ENCODE results near the gene RSPH6A.

Gene RSPH6A

DNA sequence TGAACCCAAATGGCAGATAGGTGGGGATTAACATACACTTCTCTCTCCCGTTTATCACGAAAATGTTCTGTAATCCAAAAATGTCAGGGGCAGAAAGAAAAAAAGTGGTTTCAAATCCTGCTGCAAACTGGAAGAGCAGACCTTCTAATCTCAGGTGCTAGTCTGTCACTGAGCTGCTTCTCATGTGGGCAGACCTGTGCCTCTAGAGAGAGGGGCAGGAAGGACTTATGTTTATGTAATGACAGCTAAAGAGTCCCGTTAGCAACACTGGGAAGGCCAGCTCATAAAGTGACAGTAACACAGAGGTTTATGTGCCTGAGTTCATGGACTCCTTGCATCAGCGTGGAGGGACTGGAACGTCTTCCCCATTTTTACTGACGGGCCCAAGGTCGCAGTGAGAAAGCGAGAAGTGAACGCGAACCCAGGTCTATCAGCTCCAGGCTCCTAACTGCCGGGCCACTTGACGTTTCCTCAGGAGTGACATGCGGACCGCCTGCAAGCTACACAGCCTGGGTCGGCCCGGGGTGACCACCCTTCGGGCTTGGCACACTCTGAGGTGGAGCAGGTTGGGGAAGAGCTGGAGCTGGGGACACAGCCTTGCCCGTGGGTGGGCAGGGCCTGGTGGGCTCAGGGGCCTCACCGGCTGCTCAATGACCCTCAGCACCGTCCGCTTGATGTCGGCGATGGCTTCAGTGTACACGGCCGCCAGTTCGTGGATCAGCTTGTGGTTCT lies 9.6 kb upstream of the RSPH6A start:
- DNase-seq = no peak

DNA sequence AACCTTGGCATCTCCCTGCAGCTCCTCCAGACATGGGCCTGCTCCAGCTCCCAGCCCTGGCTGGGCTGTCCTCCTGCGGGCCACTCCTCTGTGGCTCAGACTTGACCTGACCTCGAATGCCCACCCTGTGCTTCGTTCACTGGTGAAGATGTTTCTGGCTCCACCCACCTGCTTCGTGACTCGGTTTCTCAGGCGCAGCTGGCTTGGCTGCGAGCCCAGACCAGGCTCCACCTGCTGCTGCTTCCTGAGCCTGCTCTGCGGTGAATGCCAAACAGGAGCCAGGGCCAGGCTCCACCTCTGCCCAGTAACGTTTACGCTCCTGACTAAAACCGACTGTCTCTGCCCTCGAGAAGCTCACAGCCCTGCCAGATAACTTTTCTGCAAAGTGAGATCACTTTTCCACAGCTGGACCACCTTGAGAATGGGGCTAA lies 8.9 kb upstream of the RSPH6A start:
- DNase-seq = no peak

DNA sequence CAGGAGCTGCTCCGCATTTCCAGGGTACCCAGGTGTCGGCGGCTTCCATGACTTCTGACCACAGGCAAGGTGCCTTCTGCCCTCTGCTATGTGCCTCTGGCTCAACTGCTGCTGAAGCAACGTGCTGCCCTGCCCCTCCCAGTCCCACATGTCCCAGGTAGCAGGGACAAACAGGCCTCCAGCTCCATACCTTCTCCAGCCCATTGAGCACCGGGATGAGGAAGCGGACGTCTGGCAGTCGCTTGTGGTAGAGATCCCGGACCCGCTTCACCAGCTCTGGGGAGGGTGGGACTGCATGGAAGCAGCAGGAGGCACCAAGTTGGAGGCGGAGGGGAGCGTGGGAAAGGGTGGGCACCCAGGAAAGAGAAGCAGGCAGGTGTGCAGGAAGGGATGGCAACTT lies 8.1 kb upstream of the RSPH6A start:
- no peak for DNase-seq

DNA sequence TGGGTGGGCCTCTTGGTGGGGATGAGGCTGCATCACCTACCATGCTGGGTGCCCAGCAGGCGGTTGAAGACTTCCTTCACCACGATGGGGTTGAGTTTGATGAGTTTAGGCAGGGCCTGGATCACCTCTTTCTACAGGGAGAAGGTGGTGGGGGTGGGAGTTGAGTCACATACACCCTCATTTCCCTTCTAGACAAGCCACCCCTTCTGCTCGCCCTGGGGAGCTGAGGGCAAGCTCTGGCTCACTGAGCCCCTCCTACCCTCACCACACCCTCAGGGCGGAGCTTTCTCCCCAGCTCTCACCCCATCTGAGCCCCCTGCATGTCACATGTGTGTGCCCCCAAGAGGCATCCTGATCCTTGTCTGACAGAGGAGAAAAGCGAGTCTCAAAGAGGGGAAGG lies 7.6 kb upstream of the RSPH6A start:
- no peak for DNase-seq

DNA sequence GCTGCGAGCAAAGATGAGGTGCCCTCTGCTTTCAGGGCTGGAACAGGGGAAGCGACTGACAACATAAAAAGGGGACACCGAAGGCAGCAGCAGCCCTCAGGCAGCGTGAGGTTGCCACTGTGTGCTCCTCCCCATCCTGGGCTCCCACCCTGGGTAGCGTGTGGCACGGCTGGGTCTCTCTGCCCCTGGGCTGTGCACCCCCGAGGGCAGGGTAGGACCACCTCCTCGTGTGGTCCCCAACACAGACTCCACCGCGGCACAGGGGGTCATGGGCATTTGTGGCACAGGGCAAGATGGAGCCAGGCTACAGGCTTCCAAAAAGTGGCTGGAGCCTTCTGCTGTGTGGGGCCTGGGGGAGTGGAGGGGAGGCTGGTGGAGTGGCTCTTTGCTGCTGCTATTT lies 6.5 kb upstream of the RSPH6A start:
- DNase-seq = no peak

DNA sequence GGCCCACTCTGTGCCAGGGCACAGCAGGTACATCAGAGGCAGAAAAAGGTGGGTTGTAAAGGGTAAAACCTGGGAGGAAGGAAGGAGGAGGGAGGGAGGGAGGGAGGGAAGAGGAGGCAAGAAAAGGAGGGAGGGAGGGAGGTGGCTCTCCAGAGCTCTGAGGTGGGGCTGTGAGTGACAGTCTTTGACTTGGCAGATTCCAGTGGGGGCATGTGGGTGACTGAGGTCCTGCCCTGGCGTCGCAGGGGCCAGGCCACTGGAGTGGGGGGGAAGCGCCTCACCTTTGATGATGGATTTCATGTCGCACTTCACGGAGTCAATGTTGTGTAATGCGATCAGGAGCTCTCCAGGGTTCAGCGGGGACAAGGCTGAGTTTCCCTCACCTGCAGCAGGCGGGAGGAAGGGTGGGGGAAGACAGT lies 6.0 kb upstream of the RSPH6A start:
- no peak for DNase-seq

DNA sequence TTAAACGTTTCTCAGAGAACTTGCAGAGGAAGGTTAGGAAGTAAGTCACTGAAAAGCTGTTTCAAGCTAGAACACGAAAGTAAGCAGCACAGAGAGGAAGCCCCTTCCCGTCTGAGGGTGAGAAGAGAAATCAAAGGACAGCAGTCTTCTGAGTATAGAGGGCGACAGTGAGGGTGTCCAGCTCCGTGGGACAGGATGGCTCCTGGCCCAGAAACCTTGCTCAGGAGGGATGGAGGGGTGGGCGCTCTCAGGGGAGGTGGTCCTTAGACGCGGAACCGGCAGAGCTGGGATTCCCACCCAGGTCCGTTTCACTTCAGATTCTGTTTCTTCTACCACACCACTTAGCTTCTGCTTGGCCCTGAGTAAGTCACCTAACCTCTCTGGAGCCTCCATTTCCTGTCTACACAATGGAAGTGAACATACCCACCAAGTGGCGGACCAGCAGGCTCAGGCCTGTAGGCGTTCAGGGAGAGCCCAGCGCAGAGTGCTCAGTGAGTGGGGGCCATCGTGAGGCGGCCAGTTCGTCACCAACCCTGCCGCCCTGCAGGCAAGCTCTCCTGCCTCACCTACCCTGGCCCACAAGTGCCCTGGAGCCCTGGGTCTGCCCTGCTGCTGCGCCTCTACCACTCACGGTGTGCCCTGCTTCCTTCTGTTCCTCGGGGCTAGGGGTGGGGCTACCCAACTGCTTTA lies 5.5 kb upstream of the RSPH6A start:
- no peak for DNase-seq

DNA sequence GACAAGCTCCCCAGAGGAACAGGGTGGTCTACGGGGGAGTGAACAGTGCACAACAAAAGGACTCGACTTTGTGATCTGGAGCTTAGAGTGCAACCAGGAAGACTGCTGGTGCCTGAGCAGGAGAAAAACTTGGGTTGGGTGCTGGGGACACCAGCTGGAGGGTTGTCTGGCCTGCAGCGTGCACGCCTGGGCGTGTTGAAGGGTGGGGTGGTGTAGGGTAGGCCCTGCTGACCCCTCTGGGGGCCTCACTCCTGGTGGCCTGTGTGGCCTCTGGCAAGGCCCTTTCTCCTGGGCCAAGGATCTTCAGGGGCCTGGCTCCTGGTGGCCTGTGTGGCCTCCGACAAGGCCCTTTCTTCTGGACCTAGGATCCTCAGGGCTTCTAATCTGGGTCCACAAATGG lies 4.7 kb upstream of the RSPH6A start:
- no peak for DNase-seq

DNA sequence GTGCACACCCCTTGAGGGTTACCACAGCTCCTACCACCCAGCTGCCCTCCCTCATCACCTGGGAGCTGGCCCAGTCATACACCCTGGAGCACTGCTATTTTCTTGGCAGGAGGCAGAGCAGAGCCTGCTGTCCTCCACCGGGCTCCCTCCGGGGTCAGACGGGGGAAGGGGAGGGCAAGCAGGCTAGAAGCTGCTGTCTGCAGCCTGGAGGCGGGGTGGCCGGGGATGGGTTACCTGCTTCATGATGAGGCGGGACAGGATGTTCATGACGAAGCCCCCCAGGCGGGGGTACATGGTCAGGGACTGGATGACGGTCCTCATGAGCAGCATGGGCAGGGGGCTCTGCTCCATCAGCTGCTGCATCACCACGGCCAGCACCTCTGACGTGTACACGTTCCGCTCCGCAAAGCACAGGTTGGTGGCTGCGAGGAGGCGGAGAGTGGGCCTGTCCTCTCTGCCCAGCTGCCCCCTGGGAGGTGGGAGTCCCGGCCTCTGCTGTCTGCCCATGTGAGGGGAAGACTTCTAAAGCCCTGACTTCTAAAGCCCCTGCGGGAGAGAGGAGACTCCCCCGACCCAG lies 2.7 kb upstream of the RSPH6A start:
- no peak for DNase-seq

DNA sequence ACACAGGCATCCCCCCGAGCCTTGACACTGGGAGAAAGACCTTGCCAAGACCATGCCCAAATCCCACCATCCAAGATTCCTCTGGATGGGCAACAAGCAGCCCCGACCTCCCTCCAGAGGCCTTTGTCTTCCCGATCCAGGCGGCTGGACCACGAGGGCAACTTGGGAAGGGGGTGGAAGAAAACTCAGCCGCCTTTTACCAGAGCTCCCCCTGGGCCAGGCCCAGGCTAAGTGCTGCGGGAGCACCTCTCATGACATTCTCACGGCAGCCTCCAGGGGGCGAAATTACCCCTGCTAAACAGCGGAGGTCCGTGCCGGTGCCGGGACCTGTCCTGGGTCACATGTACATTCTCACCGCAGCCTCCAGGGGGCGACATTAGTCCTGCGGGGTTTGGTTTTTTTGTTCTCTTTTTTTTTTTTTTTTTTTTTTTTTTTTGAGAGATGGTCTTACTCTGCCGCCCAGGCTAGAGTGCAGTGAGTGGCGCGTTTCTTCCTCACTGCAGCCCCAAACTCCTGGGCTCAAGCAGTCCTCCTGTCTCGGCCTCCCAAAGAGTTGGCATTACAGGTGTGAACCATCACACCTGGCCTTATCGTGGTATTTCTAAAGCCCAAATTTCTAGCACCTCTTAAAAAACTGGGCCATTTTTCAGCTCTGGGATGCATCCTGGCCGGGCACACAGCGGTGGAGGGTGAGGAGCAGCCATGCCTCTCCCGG lies 2.1 kb upstream of the RSPH6A start:
- peak; percentile 99 for DNase-seq

DNA sequence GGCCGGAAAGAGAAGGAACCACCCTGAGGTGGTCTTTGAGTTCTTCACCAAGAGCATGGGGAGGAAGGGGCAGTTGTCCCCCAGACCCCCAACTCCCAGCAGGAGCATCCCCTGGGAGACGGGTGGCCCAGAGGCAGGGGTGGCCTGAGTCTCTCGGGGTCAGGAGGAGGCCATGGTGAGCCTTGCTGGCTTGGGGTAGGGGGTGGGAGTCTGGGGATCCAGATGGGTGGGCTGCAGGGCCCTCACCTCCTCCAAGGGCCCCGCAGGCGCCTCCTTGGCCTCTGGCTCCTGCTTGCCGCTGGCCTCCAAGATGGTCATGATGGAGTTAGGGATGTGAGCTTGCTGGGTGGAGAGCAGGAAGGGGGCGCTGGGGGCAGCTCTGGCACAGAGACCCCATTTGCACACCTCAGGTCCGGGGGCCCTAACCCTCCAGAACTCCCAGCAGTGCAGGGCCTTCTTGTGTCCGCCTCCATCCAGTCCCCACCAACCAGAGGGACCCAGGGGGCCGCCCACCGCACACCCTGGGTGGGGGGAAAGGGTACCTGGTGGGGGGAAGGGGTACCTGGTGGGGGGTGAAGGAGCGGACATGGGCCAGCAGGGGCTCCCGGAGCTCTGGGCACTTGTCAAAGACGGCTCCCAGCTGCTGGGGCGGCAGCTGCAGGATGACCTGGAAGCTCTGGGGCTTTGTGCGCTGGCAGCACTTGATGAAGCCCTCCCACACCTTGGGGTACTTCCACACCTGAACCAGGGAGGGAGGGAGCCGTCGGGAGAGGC lies 1.3 kb upstream of the RSPH6A start:
- DNase-seq = no peak

DNA sequence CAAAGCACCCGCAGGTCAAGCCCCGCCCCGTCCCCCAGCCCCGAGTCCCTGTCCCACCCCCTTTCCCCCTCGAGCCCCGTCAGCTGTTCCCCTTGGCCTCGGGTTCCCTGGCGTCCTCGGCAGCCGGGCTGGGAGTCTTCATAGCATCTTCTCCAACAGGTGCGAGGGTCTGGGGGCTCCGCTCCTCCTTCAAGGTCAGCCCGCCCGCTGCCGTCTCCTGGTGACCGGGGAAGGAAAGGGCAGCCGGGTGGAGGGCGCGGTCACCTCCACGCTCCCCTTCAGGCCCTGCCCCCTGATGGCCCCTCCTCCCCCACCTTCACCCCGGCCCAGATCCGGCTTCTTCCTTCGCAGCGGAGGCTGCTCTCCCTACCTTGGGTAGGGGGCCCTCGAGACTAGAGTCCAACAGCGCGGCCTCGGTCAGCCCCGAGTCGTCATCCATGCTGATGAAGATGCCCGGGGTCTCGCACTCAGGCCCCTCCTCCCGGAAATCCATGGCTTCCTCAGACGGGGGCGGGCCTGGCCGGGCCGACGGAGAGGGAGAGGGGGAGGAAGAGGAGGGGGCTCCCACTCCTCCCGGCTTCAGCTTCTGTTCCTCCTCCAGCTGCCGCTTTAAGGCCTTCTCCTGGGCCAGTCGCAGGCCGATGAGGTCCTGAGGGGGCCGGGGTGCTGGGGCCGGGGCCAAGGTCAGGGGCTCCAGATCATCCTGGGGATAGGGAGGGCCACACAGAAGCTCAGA lies 541 bp upstream of the RSPH6A start:
- no peak for DNase-seq

DNA sequence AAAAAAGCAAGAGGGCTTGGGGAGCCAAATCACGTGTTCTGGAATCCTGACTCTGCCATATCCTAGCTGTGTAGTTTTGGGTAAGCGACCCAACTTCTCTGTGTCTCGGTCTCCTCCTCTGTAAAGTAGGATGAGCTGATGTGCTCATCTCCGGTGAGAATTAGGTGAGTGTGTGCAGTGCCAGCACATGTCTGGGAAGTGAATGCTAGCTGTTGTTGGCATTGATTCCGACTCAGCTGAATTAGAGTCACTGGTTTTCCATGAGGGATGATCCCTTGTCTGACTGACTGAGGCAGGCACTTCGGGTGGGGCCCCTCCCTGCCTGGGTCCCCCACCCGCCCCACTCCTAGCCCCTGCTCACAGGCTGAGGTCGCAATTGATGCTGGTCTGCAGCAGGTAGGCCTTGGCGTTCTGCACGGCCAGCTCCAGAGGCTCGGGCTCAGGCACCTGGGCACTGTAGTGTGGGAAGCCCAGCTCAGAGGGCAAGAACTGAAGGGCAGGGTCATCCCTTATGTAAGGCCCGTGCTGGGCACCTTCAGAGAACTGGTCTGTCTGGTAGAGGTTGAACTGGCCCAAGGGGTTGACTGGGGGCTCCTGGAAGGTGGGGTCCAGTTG lies 835 bp downstream of the RSPH6A start:
- no peak for DNase-seq

DNA sequence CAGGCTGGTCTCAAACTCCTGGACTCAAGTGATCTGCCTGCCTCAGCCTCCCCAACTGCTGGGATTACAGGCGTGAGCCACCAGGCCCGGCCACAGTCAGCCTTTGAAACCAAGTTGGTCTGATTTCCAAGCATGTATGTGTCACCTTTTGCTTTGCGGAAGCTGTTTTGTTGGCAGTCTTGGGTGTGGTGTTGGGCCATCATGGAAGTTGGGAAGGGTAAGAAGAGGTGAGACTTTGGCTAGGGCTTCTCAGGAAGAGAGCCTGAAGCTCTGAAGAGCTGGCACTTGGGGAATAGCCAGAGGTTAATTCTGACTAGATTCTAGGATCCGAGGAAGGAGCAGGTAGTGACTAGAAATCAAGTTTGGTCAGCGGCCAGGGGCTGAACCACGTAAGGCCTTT lies 2.8 kb downstream of the RSPH6A start:
- no peak for DNase-seq

DNA sequence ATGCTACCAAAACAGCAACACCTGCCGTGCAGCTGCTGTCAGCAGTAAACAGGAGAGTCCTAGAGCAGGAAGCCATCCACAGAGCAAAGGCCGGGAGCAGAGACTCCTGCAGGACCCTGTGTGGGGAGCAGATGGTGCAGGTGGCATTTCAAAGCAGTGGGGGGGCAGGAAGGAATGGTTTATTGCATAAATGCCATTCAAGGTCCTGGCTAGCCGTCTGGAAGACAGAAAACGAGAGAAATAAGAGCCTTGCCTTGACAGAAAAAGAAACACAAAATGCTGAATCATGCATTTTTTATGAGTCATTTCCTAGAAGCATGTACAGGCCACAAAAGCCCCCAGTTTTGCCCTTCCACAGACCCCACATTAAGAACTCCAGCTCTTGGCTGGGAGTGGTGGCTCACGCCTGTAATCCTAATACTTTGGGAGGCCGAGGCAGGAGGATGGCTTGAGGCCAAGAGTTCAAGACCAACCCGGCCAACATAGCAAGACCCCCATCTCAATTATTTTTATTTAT lies 5.4 kb downstream of the RSPH6A start:
- no peak for DNase-seq

DNA sequence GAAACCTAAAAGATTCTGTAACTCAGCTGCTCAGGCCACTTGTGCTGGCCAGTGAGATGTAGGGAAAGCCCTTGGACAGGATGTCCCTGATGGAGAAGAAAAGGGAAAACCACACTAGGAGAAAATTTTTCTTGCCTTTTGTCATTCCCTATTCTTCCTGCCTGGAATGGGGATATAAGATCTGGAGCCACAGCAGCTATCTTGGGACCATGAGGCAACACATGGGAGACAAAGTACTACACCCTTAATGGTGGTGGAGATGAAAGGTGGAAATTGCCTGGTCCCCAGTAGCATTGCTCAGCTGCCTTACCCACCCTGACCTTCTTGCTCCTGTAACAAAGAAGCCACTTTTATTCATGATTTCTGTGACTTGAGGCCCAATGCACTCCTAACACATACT lies 9.4 kb downstream of the RSPH6A start:
- no peak for DNase-seq

DNA sequence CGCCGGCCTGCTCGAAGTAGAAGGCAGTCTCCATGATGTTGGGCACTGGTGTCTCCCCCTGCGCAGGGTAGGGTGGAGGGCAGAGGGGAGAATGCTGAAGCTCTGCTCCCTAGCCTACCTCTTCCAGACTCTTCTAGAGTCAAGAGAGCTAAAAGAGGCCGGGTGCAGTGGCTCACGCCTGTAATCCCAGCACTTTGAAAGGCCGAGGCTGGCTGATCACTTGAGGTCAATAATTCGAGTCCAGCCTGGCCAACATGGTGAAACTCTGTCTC lies 10.2 kb downstream of the RSPH6A start:
- DNase-seq = no peak

DNA sequence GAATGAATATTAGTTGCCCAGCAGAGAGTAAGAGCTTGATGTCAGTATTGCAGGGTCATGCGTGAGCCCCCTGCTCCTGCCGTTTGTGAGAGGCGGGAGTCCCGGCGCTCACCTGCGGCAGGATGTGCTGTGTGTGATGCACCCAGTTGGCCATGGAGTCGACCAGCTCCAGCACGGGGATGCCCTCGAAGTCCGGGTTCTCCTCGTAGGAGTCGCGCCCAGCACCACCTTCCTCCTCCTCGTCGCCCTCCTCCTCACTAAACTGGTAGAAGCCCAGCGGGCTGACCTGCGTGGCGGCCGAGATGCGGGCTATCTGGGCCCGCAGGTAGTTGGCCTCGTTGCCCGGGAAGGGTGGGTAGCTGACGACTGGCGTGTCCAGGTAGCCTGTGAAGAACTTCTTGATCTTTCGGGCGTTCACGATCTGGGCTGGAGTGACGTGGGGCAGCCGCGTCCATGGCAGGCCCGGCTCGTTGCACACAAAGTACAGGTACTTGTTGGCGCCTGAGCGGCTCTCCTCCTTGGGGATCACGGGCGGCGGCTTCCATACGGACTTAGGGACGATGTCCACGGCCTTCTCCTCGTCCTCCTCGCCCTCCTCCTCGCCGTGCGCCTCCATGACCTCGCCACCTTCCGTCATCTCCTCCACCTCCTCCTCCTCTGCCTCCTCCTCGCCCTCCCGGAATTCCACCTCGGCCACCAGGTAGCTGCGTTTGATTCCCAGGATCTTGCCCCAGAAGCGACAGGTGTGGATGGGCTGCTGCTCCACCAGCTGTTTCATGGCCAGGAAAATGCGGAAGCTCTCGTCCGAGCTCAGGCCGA lies 10.8 kb downstream of the RSPH6A start:
- DNase-seq = no peak

DNA sequence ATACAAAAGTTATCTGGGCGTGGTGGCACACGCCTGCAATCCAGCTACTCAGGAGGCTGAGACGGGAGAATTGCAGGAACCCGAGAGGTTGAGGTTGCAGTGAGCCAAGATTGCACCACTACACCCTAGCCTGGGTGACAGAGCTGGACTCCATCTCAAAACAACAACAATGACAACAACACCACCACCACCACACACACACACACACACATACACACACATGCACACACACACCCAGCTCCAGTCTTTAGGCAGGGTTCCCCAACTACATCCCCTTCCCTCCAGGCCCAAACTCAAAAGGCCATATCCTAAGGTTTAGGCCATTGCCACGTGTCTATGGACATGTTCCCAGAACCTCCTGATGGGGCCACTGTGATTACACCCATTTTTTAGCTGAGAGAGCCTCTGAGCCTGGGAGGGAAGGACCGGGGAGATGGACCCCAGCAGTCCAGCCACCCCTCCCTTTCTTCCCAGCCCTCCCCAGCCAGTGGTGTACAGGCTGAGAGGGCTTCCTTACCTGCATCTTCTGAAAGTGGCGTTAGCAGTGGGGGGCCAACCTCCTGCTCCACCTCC lies 13.4 kb downstream of the RSPH6A start:
- DNase-seq = no peak

DNA sequence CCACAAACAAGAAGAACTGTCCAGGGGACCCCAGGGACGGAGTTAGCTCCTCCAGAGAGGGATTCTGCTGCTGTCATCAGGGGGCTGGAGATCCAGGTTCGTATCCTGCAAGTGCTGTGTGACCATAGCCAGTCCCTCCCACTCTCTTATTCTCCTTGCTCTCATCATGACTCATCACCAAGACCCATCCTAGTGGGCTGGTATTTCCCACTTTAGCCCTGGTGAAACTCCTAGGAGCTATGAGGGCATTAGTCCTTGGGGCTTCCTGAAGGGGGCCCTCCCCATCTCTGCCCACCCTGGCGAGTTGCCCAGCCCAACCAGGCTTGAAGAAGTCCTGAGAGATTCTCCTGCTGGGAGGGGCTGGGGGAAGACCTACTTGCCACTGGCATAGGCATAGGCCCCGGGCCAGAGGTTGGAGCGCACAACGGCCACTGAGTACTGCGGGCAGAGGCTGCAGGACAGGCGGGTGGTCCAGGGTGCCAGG lies 15.0 kb downstream of the RSPH6A start:
- no peak for DNase-seq

All from 8988T (cell line).